SK-N-SH treated with all-trans-retinoic acid at 6 μM for 48 hours (cell line): ENCODE results near the gene ARHGAP29.

Experiments
- ATAC-seq: fragments of 200-7000 bp; cut with Tn5 transposase; 3 replicates; pipeline ENCODE4 v1.9.1; 2020; ENCODE audit warnings: mild to moderate bottlenecking, moderate library complexity
- ARNTL ChIP-seq: fragments of 450-650 bp; formaldehyde crosslinking; IDR thresholded peaks from 2 replicates; pipeline ENCODE4 v1.5.0; 2020; ENCODE audit warnings: low read depth, mild to moderate bottlenecking, moderate library complexity, borderline replicate concordance
- BACH2 ChIP-seq: fragments of 250-450 bp; sonication (Bioruptor Pico); IDR thresholded peaks from 2 replicates; pipeline ENCODE4 v1.9.0; 2021; ENCODE audit warnings: mild to moderate bottlenecking, borderline replicate concordance
- CSDC2 ChIP-seq: fragments of 250-450 bp; sonication (Bioruptor Pico); IDR thresholded peaks from 2 replicates; pipeline ENCODE4 v1.5.0; 2020; ENCODE audit warnings: mild to moderate bottlenecking, moderate library complexity
- ESRRG ChIP-seq: fragments of 250-450 bp; sonication (Bioruptor Pico); IDR thresholded peaks from 2 replicates; pipeline ENCODE4 v1.6.1; 2021; ENCODE audit warnings: mild to moderate bottlenecking
- ISL1 ChIP-seq: fragments of 250-450 bp; sonication (Bioruptor Pico); IDR thresholded peaks from 2 replicates; pipeline ENCODE4 v2.1.2; 2022; ENCODE audit warnings: mild to moderate bottlenecking, moderate library complexity
- OSR1 ChIP-seq: fragments of 250-450 bp; sonication (Bioruptor Pico); IDR thresholded peaks from 2 replicates; pipeline ENCODE4 v1.8.0; 2022; ENCODE audit warnings: moderate library complexity, mild to moderate bottlenecking, inconsistent platforms
- PPARA ChIP-seq: fragments of 250-450 bp; sonication (Bioruptor Pico); IDR thresholded peaks from 2 replicates; pipeline ENCODE4 v1.5.0; 2020; ENCODE audit warnings: mild to moderate bottlenecking, borderline replicate concordance
- RARB ChIP-seq: fragments of 250-450 bp; sonication (Bioruptor Pico); IDR thresholded peaks from 2 replicates; pipeline ENCODE4 v1.8.0; 2021; ENCODE audit warnings: mild to moderate bottlenecking, moderate library complexity
- SNAI2 ChIP-seq: fragments of 250-450 bp; sonication (Bioruptor Pico); IDR thresholded peaks from 2 replicates; pipeline ENCODE4 v1.5.0; 2020; ENCODE audit warnings: mild to moderate bottlenecking, moderate library complexity
- TCF4 ChIP-seq: fragments of 250-450 bp; sonication (Bioruptor Pico); IDR thresholded peaks from 2 replicates; pipeline ENCODE4 v1.8.0; 2021; ENCODE audit warnings: mild to moderate bottlenecking, moderate library complexity, borderline replicate concordance
- TOX ChIP-seq: fragments of 250-450 bp; sonication (Bioruptor Pico); IDR thresholded peaks from 2 replicates; pipeline ENCODE4 v1.8.0; 2021; ENCODE audit warnings: mild to moderate bottlenecking, moderate library complexity, borderline replicate concordance
- ZC3H10 ChIP-seq: fragments of 250-450 bp; sonication (Bioruptor Pico); IDR thresholded peaks from 2 replicates; pipeline ENCODE4 v1.5.1; 2021; ENCODE audit warnings: mild to moderate bottlenecking, moderate library complexity
- ZFP3 ChIP-seq: fragments of 250-450 bp; sonication (Bioruptor Pico); IDR thresholded peaks from 2 replicates; pipeline ENCODE4 v1.5.0; 2020; ENCODE audit warnings: mild to moderate bottlenecking, moderate library complexity
- ZFP30 ChIP-seq: fragments of 450-650 bp; formaldehyde crosslinking; IDR thresholded peaks from 2 replicates; pipeline ENCODE4 v1.5.0; 2022; ENCODE audit warnings: mild to moderate bottlenecking, moderate library complexity
- ZNF565 ChIP-seq: fragments of 450-650 bp; formaldehyde crosslinking; conservative IDR thresholded peaks from 2 replicates; pipeline ENCODE4 v1.5.0; 2020; ENCODE audit warnings: low read depth, mild to moderate bottlenecking, moderate library complexity
- ZNF70 ChIP-seq: fragments of 450-650 bp; formaldehyde crosslinking; IDR thresholded peaks from 2 replicates; pipeline ENCODE4 v1.5.0; 2020; ENCODE audit warnings: mild to moderate bottlenecking, moderate library complexity
- ZNF8 ChIP-seq: fragments of 450-650 bp; formaldehyde crosslinking; IDR thresholded peaks from 2 replicates; pipeline ENCODE4 v1.5.0; 2020; ENCODE audit warnings: mild to moderate bottlenecking, moderate library complexity
- TF ChIP-seq, protein P1 (sequence below): fragments of 250-450 bp; sonication (Bioruptor Pico); IDR thresholded peaks from 2 replicates; pipeline ENCODE4 v1.5.1; 2020; ENCODE audit warnings: low read depth, mild to moderate bottlenecking, moderate library complexity
- TF ChIP-seq, protein P2 (sequence below): fragments of 250-450 bp; sonication (Bioruptor Pico); IDR thresholded peaks from 2 replicates; pipeline ENCODE4 v1.8.0; 2020; ENCODE audit warnings: mild to moderate bottlenecking, moderate library complexity, borderline replicate concordance
- TF ChIP-seq, protein P3 (sequence below): fragments of 250-450 bp; sonication (Bioruptor Pico); IDR thresholded peaks from 2 replicates; pipeline ENCODE4 v1.8.0; 2021; ENCODE audit warnings: low read depth, mild to moderate bottlenecking, moderate library complexity, borderline replicate concordance
- TF ChIP-seq, protein P4 (sequence below): fragments of 250-450 bp; sonication (Bioruptor Pico); IDR thresholded peaks from 2 replicates; pipeline ENCODE4 v1.5.1; 2021; ENCODE audit warnings: mild to moderate bottlenecking, moderate library complexity
- TF ChIP-seq, protein P5 (sequence below): fragments of 250-450 bp; sonication (Bioruptor Pico); IDR thresholded peaks from 2 replicates; pipeline ENCODE4 v1.5.0; 2020; ENCODE audit warnings: mild to moderate bottlenecking, moderate library complexity

ARHGAP29 gene

DNA sequence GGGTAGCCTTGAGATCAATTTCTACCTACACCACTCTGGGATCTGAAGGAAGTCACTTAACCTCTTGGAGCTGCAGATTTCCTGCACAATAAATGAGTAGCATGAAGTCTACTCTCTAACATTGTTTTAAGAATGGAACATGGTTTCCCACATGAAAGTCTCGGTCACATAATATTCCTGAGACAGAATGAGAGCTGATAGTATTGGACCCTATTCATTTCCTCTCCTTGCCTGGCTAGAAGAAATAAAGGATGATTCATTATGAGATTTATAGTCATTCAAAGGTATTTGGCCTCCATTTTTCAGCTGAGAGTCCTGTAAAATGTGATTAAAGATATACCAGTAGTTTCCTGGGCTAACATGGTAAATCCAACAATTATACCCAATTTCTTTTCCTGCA lies 56.7 kb downstream of the ARHGAP29 start:
- no peak for TF ChIP-seq OSR1
- no peak for TF ChIP-seq CSDC2 (CRISPR knock-in tag)
- TF ChIP-seq TOX (CRISPR knock-in tag) = no peak
- no peak for ATAC-seq

DNA sequence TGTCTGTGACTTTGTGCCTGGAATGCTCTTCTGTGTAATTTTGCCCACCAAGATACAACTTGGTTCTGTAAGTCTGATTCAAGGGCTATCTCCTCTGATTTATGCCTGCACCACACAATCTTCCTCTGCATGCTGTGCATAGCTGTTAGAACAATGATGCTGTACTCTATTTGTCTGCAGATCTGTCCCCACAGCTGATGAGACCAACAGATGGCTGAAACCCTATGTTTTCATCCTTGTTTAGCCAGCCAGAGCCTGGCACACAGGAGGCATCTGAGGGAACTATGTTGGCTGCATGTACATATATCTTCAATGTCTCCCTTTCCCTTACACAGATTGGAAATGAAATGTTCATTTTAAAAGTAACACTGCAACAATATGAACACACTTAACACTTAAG lies 58.5 kb downstream of the ARHGAP29 start:
- no peak for ATAC-seq
- TF ChIP-seq BACH2 (CRISPR knock-in tag) (no peak), ZNF565 (CRISPR knock-in tag) (no peak), ZFP3 (CRISPR knock-in tag) (no peak), TCF4 (CRISPR knock-in tag) (no peak), ESRRG (CRISPR knock-in tag) (no peak), ISL1 (CRISPR knock-in tag) (no peak), SNAI2 (CRISPR knock-in tag) (no peak), PPARA (CRISPR knock-in tag) (no peak), ARNTL (no peak), ZC3H10 (CRISPR knock-in tag) (no peak), CSDC2 (CRISPR knock-in tag) (no peak), ZNF70 (CRISPR knock-in tag) (no peak), OSR1 (no peak), TOX (CRISPR knock-in tag) (no peak)
- TF ChIP-seq, protein P1, sequence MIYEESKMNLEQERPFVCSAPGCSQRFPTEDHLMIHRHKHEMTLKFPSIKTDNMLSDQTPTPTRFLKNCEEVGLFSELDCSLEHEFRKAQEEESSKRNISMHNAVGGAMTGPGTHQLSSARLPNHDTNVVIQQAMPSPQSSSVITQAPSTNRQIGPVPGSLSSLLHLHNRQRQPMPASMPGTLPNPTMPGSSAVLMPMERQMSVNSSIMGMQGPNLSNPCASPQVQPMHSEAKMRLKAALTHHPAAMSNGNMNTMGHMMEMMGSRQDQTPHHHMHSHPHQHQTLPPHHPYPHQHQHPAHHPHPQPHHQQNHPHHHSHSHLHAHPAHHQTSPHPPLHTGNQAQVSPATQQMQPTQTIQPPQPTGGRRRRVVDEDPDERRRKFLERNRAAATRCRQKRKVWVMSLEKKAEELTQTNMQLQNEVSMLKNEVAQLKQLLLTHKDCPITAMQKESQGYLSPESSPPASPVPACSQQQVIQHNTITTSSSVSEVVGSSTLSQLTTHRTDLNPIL (CRISPR knock-in tag) = no peak
- TF ChIP-seq, protein P2, sequence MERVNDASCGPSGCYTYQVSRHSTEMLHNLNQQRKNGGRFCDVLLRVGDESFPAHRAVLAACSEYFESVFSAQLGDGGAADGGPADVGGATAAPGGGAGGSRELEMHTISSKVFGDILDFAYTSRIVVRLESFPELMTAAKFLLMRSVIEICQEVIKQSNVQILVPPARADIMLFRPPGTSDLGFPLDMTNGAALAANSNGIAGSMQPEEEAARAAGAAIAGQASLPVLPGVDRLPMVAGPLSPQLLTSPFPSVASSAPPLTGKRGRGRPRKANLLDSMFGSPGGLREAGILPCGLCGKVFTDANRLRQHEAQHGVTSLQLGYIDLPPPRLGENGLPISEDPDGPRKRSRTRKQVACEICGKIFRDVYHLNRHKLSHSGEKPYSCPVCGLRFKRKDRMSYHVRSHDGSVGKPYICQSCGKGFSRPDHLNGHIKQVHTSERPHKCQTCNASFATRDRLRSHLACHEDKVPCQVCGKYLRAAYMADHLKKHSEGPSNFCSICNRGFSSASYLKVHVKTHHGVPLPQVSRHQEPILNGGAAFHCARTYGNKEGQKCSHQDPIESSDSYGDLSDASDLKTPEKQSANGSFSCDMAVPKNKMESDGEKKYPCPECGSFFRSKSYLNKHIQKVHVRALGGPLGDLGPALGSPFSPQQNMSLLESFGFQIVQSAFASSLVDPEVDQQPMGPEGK (CRISPR knock-in tag) = no peak
- TF ChIP-seq, protein P3, sequence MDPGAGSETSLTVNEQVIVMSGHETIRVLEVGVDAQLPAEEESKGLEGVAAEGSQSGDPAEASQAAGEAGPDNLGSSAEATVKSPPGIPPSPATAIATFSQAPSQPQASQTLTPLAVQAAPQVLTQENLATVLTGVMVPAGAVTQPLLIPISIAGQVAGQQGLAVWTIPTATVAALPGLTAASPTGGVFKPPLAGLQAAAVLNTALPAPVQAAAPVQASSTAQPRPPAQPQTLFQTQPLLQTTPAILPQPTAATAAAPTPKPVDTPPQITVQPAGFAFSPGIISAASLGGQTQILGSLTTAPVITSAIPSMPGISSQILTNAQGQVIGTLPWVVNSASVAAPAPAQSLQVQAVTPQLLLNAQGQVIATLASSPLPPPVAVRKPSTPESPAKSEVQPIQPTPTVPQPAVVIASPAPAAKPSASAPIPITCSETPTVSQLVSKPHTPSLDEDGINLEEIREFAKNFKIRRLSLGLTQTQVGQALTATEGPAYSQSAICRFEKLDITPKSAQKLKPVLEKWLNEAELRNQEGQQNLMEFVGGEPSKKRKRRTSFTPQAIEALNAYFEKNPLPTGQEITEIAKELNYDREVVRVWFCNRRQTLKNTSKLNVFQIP (CRISPR knock-in tag) = no peak
- TF ChIP-seq, protein P4, sequence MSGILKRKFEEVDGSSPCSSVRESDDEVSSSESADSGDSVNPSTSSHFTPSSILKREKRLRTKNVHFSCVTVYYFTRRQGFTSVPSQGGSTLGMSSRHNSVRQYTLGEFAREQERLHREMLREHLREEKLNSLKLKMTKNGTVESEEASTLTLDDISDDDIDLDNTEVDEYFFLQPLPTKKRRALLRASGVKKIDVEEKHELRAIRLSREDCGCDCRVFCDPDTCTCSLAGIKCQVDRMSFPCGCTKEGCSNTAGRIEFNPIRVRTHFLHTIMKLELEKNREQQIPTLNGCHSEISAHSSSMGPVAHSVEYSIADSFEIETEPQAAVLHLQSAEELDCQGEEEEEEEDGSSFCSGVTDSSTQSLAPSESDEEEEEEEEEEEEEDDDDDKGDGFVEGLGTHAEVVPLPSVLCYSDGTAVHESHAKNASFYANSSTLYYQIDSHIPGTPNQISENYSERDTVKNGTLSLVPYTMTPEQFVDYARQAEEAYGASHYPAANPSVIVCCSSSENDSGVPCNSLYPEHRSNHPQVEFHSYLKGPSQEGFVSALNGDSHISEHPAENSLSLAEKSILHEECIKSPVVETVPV = no peak

DNA sequence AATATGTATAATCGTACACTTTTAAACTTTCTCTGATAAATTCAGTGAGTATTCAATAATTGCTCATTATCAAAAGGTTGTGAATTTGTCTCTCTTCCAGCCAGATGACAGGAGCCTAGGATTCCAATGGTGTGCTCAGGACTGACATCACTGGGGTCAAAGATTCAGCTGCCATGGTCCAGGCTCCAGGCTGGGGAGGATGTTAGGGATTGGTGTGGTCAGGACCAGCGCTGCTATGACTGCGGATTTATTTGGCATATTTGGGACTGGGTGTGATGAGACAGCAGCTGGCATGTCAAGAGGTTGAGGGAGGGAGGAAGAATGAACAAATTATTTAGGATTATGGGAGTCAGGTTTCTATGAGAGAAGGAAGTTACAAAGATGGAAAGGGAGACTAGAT lies 68.3 kb downstream of the ARHGAP29 start:
- TF ChIP-seq TCF4 (CRISPR knock-in tag) = no peak
- no peak for TF ChIP-seq BACH2 (CRISPR knock-in tag)
- no peak for TF ChIP-seq CSDC2 (CRISPR knock-in tag)
- no peak for ATAC-seq

DNA sequence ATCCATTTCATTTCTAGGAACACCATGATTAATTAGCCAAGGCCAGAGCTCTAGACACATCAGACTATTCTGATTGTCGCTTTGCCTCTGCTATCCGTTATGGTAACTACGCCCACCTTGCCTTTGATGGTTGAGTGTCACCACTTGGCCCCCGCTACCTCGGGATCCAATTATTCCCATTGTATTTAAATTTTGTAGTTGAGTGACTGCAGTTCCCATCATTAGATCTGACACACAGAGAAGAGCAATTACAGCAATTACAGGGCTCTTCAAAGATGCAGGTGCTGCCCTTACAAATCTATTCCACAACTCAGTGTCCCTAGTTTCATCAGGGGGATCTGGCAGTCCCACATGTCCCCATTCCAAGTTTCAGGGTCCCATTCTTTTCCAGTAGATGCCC lies 71.5 kb downstream of the ARHGAP29 start:
- ATAC-seq = no peak
- TF ChIP-seq, protein P5, sequence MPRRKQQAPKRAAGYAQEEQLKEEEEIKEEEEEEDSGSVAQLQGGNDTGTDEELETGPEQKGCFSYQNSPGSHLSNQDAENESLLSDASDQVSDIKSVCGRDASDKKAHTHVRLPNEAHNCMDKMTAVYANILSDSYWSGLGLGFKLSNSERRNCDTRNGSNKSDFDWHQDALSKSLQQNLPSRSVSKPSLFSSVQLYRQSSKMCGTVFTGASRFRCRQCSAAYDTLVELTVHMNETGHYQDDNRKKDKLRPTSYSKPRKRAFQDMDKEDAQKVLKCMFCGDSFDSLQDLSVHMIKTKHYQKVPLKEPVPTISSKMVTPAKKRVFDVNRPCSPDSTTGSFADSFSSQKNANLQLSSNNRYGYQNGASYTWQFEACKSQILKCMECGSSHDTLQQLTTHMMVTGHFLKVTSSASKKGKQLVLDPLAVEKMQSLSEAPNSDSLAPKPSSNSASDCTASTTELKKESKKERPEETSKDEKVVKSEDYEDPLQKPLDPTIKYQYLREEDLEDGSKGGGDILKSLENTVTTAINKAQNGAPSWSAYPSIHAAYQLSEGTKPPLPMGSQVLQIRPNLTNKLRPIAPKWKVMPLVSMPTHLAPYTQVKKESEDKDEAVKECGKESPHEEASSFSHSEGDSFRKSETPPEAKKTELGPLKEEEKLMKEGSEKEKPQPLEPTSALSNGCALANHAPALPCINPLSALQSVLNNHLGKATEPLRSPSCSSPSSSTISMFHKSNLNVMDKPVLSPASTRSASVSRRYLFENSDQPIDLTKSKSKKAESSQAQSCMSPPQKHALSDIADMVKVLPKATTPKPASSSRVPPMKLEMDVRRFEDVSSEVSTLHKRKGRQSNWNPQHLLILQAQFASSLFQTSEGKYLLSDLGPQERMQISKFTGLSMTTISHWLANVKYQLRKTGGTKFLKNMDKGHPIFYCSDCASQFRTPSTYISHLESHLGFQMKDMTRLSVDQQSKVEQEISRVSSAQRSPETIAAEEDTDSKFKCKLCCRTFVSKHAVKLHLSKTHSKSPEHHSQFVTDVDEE = no peak
- no peak for TF ChIP-seq TOX (CRISPR knock-in tag)
- no peak for TF ChIP-seq ZNF70 (CRISPR knock-in tag)
- TF ChIP-seq, protein P3 (CRISPR knock-in tag) = no peak
- no peak for TF ChIP-seq ARNTL
- TF ChIP-seq ISL1 (CRISPR knock-in tag) = no peak
- TF ChIP-seq ZNF8 (CRISPR knock-in tag) = no peak
- no peak for TF ChIP-seq TCF4 (CRISPR knock-in tag)
- TF ChIP-seq ZNF565 (CRISPR knock-in tag) = no peak
- no peak for TF ChIP-seq ZFP3 (CRISPR knock-in tag)
- no peak for TF ChIP-seq RARB (CRISPR knock-in tag)
- TF ChIP-seq, protein P2 (CRISPR knock-in tag) = no peak
- no peak for TF ChIP-seq ZFP30 (CRISPR knock-in tag)
